Measurements from ENCODE around the gene EEF1A2. TPM values are rescaled to one million over a fixed set of nuclear protein-coding genes. Genes with fewer than 3 reads are reported as not detected.

The EEF1A2 gene
- total and polyA plus RNA-seq, 2 donors (not counting 3 experiments of a cell fraction or from before 2014, with no cell fraction given) = 2.7 to 3.4 TPM

GRCh38 chr20:63546256-63546955 is 47.5 kb upstream of the EEF1A2 start:
- no peak for FAIRE-seq
- CTCF ChIA-PET = interaction anchor here (1.1 to 1.9 kb wide), 2 partner anchors 8 to 43 kb away, joined by 3 to 12 read pairs; partner anchors contain the start of gene PTK6
- no peak overlapping the region for H2AFZ ChIP-seq (ENCODE audit: low read depth, low read length)

GRCh38 chr20:63545814-63546213 is 46.9 kb upstream of the EEF1A2 start:
- H3K79me2 ChIP-seq (ENCODE audit: control insufficient read depth, insufficient read depth, low read length) = no peaks in the 10 kb centered on the region
- BruUV-seq (replicated peaks) = no TSS peak
- no peak overlapping the region for H3K4me2 ChIP-seq (ENCODE audit: insufficient read depth, low read length)
- FAIRE-seq = no peak
- no peak overlapping the region for H2AFZ ChIP-seq (ENCODE audit: low read depth, low read length)
- no peaks in the 10 kb centered on the region for H3K4me1 ChIP-seq (ENCODE audit: control insufficient read depth, extremely low read depth, insufficient read depth, low read length)
- ChIA-PET POLR2A (no interaction called here), CTCF (interaction anchor here (1.9 kb wide), 1 partner anchor 8 kb away, joined by 12 read pairs; the partner anchor contains the start of gene PTK6)
- no peaks in the 10 kb centered on the region for H3K9me3 ChIP-seq (replicated peaks; ENCODE audit: control insufficient read depth, insufficient read depth, low read length)
- intact Hi-C loops (cut with micrococcal nuclease) (no loop called here), dilution Hi-C loops (cut with MboI; ENCODE audit: extremely low pct_ligation_motif_present, low sequenced_read_pairs) (no loop called here)
- H3K27ac ChIP-seq (ENCODE audit: insufficient read depth, low read depth, low read length) = no peak overlapping the region
- no peaks in the 10 kb centered on the region for H3K9me1 ChIP-seq (replicated peaks; ENCODE audit: control insufficient read depth, extremely low read depth, insufficient read depth, low read length)
- no peak overlapping the region for H3K4me3 ChIP-seq (replicated peaks in 1 of 3; ENCODE audit: insufficient read depth in 1 of 3, low read depth in 1 of 3, low read length in 3 of 3)
- DNase-seq (ENCODE audit: low read depth, low spot score) = no peak
- H3K36me3 ChIP-seq (ENCODE audit: control insufficient read depth in 2 of 2, extremely low read depth in 1 of 2, insufficient read depth in 2 of 2, low read length in 2 of 2) = no peaks in the 10 kb centered on the region
- H4K20me1 ChIP-seq (replicated peaks; ENCODE audit: control insufficient read depth, extremely low read depth, insufficient read depth, low read length) = no peaks in the 10 kb centered on the region
- no peak overlapping the region for H3K9ac ChIP-seq (replicated peaks; ENCODE audit: extremely low read depth, insufficient read depth, low read length)
- no peaks in the 10 kb centered on the region for H3K27me3 ChIP-seq (ENCODE audit: control insufficient read depth in 2 of 2, insufficient read depth in 2 of 2, low read length in 2 of 2)
- TF ChIP-seq GATA2 (IDR thresholded peaks at IDR 0.05; ENCODE audit: insufficient read depth, insufficient read length, low read depth, low read length) (no peak), CTCF (IDR thresholded peaks at IDR 0.05; ENCODE audit: extremely low read depth in 1 of 2, insufficient read depth in 1 of 2, low read depth in 1 of 2, low read length in 2 of 2) (no peak), POLR2AphosphoS5 (IDR thresholded peaks at IDR 0.05; ENCODE audit: insufficient read depth, low read depth, low read length) (no peak), JUN (IDR thresholded peaks at IDR 0.05; ENCODE audit: borderline replicate concordance, insufficient read depth, insufficient read length, low read depth) (no peak), MAX (IDR thresholded peaks at IDR 0.05; ENCODE audit: insufficient read depth, insufficient read length) (no peak), FOS (IDR thresholded peaks at IDR 0.05; ENCODE audit: borderline replicate concordance, insufficient read depth, low read length) (no peak), MYC (IDR thresholded peaks at IDR 0.05; ENCODE audit: low read depth, low read length) (no peak)

More at GRCh38 chr20:63546256-63546955, 47.5 kb upstream of the EEF1A2 start:
- Histone ChIP-seq H3K27ac (ENCODE audit: insufficient read depth, low read depth, low read length) (no peak overlapping the region), H3K27me3 (ENCODE audit: control insufficient read depth in 2 of 2, insufficient read depth in 2 of 2, low read length in 2 of 2) (no peaks in the 10 kb centered on the region), H3K9me1 (replicated peaks; ENCODE audit: control insufficient read depth, extremely low read depth, insufficient read depth, low read length) (no peaks in the 10 kb centered on the region), H3K36me3 (ENCODE audit: control insufficient read depth in 2 of 2, extremely low read depth in 1 of 2, insufficient read depth in 2 of 2, low read length in 2 of 2) (no peaks in the 10 kb centered on the region), H4K20me1 (replicated peaks; ENCODE audit: control insufficient read depth, extremely low read depth, insufficient read depth, low read length) (no peaks in the 10 kb centered on the region), H3K4me1 (ENCODE audit: control insufficient read depth, extremely low read depth, insufficient read depth, low read length) (no peaks in the 10 kb centered on the region), H3K79me2 (ENCODE audit: control insufficient read depth, insufficient read depth, low read length) (no peaks in the 10 kb centered on the region), H3K4me3 (replicated peaks in 1 of 3; ENCODE audit: insufficient read depth in 1 of 3, low read depth in 1 of 3, low read length in 3 of 3) (no peak overlapping the region), H3K4me2 (ENCODE audit: insufficient read depth, low read length) (no peak overlapping the region), H3K9me3 (replicated peaks; ENCODE audit: control insufficient read depth, insufficient read depth, low read length) (no peaks in the 10 kb centered on the region), H3K9ac (replicated peaks; ENCODE audit: extremely low read depth, insufficient read depth, low read length) (no peak overlapping the region)
- no peak for DNase-seq (ENCODE audit: low read depth, low spot score)
- TF ChIP-seq MAX (IDR thresholded peaks at IDR 0.05; ENCODE audit: insufficient read depth, insufficient read length) (no peak), EZH2 (IDR thresholded peaks at IDR 0.05; ENCODE audit: borderline replicate concordance, low read depth, low read length, severe bottlenecking) (no peak)
- POLR2A ChIA-PET = no interaction called here
- BruUV-seq (replicated peaks) = no TSS peak
- intact Hi-C loops (cut with micrococcal nuclease) (no loop called here), dilution Hi-C loops (cut with MboI; ENCODE audit: extremely low pct_ligation_motif_present, low sequenced_read_pairs) (no loop called here)

All from endothelial cell of umbilical vein (primary cell).